ENCODE measurements around the gene ARHGEF28.

ARHGEF28 gene

GRCh38 chr5:73596705-73597328 lies 29.2 kb upstream of the ARHGEF28 start:
- Histone ChIP-seq H3K4me3 (ENCODE audit: low read length) (no peak overlapping the region), H3K9me2 (replicated peaks; ENCODE audit: control insufficient read depth, low read length) (no peaks in the 10 kb centered on the region), H3F3A (ENCODE audit: control insufficient read depth, insufficient read depth) (no peaks in the 10 kb centered on the region), H4K20me1 (ENCODE audit: control insufficient read depth, insufficient read depth, low read depth, low read length) (no peaks in the 10 kb centered on the region), H3K4me1 (ENCODE audit: control insufficient read depth, low read length) (no peaks in the 10 kb centered on the region), H3K36me3 (ENCODE audit: control insufficient read depth, low read length) (no peaks in the 10 kb centered on the region), H3K27me3 (ENCODE audit: control insufficient read depth, low read length) (peaks cover 2% of the 10 kb centered on the region; the same call in 1 of the 2 replicates), H3K79me2 (ENCODE audit: control insufficient read depth, low read length) (no peaks in the 10 kb centered on the region), H3K9me3 (ENCODE audit: control insufficient read depth, insufficient read depth, low read length) (0 out of 2 replicates have a peak, but pooled peaks cover 4% of the 10 kb centered on the region), H3K27ac (ENCODE audit: low read depth, low read length) (no peak overlapping the region), H3K4me2 (ENCODE audit: low read length) (no peak overlapping the region)
- TF ChIP-seq, protein P1, sequence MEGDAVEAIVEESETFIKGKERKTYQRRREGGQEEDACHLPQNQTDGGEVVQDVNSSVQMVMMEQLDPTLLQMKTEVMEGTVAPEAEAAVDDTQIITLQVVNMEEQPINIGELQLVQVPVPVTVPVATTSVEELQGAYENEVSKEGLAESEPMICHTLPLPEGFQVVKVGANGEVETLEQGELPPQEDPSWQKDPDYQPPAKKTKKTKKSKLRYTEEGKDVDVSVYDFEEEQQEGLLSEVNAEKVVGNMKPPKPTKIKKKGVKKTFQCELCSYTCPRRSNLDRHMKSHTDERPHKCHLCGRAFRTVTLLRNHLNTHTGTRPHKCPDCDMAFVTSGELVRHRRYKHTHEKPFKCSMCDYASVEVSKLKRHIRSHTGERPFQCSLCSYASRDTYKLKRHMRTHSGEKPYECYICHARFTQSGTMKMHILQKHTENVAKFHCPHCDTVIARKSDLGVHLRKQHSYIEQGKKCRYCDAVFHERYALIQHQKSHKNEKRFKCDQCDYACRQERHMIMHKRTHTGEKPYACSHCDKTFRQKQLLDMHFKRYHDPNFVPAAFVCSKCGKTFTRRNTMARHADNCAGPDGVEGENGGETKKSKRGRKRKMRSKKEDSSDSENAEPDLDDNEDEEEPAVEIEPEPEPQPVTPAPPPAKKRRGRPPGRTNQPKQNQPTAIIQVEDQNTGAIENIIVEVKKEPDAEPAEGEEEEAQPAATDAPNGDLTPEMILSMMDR (IDR thresholded peaks at IDR 0.05; ENCODE audit: low read depth, low read length, poor library complexity, severe bottlenecking): peak; percentile 77
- no peak for TF ChIP-seq EZH2phosphoT487 (IDR thresholded peaks at IDR 0.05; ENCODE audit: borderline replicate concordance, low read length)

DNA sequence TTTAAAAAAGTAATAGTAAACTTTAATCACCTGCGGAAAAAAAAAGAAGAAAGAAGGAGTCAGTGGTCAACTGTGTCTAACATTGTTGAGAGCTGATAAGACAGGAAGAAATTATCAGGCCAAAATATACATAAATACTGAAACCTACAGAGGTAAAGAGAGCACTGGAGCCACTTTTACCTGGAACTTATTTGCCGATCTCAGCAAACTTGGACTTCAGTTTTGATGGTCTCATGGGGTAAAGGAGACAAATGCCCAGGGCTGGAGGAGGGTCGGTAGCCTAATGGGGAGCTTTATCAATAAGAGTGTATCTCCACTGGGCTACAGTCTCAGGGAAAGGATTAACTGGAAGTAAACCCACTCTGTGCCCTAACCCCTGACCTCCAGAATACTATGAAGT lies 26.6 kb upstream of the ARHGEF28 start:
- no peaks in the 10 kb centered on the region for H3K79me2 ChIP-seq (ENCODE audit: control insufficient read depth, low read length)
- H3K4me1 ChIP-seq (ENCODE audit: control insufficient read depth, low read length): no peaks in the 10 kb centered on the region
- H3K36me3 ChIP-seq (ENCODE audit: control insufficient read depth, low read length): no peaks in the 10 kb centered on the region
- H3K27me3 ChIP-seq (ENCODE audit: control insufficient read depth, low read length): peaks cover 2% of the 10 kb centered on the region; the same call in 1 of the 2 replicates
- no peaks in the 10 kb centered on the region for H3K9me2 ChIP-seq (replicated peaks; ENCODE audit: control insufficient read depth, low read length)
- H3F3A ChIP-seq (ENCODE audit: control insufficient read depth, insufficient read depth): no peaks in the 10 kb centered on the region
- no peaks in the 10 kb centered on the region for H4K20me1 ChIP-seq (ENCODE audit: control insufficient read depth, insufficient read depth, low read depth, low read length)
- no peak overlapping the region for H3K4me2 ChIP-seq (ENCODE audit: low read length)
- no peak for TF ChIP-seq EZH2phosphoT487 (IDR thresholded peaks at IDR 0.05; ENCODE audit: borderline replicate concordance, low read length)
- TF ChIP-seq, protein P1 (IDR thresholded peaks at IDR 0.05; ENCODE audit: low read depth, low read length, poor library complexity, severe bottlenecking): no peak
- no peak overlapping the region for H3K27ac ChIP-seq (ENCODE audit: low read depth, low read length)
- H3K4me3 ChIP-seq (ENCODE audit: low read length): no peak overlapping the region
- 0 out of 2 replicates have a peak, but pooled peaks cover 5% of the 10 kb centered on the region for H3K9me3 ChIP-seq (ENCODE audit: control insufficient read depth, insufficient read depth, low read length)

- H3K9me2 ChIP-seq (replicated peaks; ENCODE audit: control insufficient read depth, low read length): no peaks in the 10 kb centered on the region
- no peaks in the 10 kb centered on the region for H3K4me1 ChIP-seq (ENCODE audit: control insufficient read depth, low read length)
- H3K9me3 ChIP-seq (ENCODE audit: control insufficient read depth, insufficient read depth, low read length): 0 out of 2 replicates have a peak, but pooled peaks cover 5% of the 10 kb centered on the region
- no peaks in the 10 kb centered on the region for H4K20me1 ChIP-seq (ENCODE audit: control insufficient read depth, insufficient read depth, low read depth, low read length)
- H3K36me3 ChIP-seq (ENCODE audit: control insufficient read depth, low read length): no peaks in the 10 kb centered on the region
- peaks cover 2% of the 10 kb centered on the region; the same call in 1 of the 2 replicates for H3K27me3 ChIP-seq (ENCODE audit: control insufficient read depth, low read length)
- TF ChIP-seq, protein P1 (IDR thresholded peaks at IDR 0.05; ENCODE audit: low read depth, low read length, poor library complexity, severe bottlenecking): no peak
- TF ChIP-seq EZH2phosphoT487 (IDR thresholded peaks at IDR 0.05; ENCODE audit: borderline replicate concordance, low read length): no peak
- H3K27ac ChIP-seq (ENCODE audit: low read depth, low read length): no peak overlapping the region
- H3F3A ChIP-seq (ENCODE audit: control insufficient read depth, insufficient read depth): no peaks in the 10 kb centered on the region
- H3K4me2 ChIP-seq (ENCODE audit: low read length): no peak overlapping the region
- no peak overlapping the region for H3K4me3 ChIP-seq (ENCODE audit: low read length)
- H3K79me2 ChIP-seq (ENCODE audit: control insufficient read depth, low read length): no peaks in the 10 kb centered on the region
Observed at GRCh38 chr5:73603998-73604397, 22.0 kb upstream of the ARHGEF28 start.

All from DOHH2 (cell line).